NCI-H1092 treated with DMSO at 0.1 percent for 48 hours (cell line): Measurements from ENCODE around the gene IKBKE.
A peak's percentile ranks its signal among the peaks of the same experiment; 100 is the strongest.

Experiments used
- DNase-seq: peaks from one replicate; lab custom pipeline; 2025; lab: John Stamatoyannopoulos, UW

Gene IKBKE

DNA sequence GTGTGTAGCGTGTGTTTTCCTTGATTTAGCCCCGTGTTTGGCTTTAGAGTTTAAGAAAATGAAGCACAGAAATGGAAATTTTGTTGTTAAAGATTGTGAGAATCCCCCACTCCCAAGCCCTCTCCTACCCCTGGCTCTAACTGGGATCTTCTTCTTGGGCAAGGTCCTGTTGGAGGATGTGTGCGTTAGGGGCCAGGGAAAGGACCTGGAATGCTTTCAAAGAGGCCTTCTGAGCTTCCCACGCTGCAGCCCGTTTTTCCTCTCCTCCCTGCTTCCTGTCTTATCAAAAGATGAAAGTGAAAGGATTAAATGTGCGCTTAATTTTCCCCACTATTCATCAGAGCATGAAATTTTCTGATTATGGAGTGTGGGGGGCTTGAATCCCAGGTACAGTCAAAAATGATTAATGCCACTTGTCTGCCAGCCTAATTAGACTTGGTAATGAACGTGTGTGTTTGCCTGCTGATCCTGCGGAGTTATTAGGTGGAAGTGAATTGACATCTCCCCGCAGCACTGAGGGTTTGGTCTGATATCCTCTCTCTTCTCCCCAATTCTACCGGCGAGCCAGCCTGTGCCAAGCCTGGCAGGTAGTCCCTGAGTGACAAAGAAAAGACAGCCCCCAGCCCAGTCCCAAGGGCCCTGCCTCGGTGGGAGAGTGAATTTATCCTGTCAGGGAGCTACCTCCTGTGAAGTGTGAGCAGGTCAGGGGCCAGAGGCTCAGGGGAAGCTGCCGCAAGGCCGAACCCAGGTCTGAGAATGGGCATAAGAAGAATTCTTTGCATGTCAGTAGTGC is 42.0 kb downstream of the IKBKE start:
- peak; percentile 67 for DNase-seq

DNA sequence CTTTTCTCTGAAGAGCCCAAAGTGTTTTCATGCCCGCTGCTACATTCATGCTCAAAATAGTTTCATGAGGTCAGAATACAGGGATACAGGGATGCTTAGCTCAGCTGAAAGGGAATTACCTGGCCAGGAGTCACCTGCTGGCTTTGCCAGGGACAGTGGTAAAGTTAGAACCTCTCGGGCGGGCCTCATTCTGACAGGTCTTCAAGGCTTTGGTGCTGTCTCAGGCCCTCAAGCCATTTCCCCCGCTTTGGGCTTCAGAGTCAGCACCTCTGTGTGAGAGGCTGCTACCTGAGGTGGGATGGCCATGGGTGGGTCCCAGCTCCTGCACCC is 42.5 kb downstream of the IKBKE start:
- DNase-seq = no peak

DNA sequence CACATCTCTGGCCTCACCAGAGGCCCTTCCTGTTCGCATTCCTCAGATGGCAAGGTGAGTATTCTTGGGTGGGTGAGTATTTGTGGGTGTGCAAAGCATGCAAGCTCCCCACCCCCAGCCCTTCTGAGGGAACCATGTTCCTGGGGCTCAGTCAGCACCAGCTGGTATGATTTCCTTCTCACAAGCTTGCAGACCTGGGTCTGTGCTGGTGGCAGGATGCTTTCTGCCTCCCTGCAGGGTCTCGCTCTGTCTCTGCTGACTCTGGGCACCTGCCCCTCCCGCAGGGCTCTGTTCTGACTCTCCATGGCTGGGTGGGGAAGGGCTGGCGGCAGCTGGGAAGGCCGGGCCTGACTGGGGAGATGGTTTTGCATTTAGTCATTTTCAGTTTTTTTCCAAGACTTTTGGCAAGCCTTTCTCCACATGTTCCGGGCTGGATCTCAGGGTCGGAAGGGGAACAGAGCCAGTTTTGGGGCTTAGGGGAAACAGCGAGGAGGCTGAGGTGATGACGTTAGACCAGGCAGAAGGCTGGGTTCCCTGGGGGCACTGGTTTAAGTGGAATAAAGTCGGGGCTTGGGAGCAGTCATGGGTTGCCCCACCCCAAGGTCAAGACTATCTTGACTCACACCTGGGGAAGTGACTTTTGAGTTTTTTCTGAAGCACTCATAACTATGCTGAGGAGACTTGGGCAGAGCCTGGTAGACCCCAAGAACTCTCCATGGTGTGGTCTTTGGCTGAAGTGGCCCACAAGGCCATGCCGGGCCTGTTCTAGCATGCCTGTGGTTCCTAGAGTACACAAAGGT is 43.2 kb downstream of the IKBKE start:
- no peak for DNase-seq

DNA sequence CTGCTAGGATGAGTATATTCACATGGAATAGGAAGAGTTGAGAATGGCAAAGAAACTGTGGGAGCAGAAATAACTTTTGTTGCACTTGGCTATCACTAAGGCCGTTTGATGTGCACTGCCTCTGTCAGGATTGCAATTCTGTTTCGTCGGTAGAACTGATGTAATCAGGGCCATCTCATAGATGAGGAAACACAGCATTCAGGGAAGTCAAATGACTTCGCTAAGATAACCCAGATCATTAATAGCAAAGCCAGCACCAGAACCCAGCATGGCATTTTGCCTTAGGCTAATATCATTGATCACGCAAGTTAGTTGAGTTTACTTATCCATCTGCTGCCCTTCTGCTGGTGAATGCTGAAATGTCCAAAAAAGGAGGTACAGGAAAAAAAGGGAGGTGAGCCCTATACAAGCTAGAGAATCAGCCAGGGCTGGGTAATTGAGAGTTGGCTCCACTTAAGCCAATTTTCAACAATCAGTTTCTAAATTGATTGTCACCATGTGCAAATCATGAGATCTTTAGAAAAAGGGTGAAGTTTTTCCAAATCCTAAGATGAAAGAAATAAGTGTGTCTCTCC is 44.6 kb downstream of the IKBKE start:
- no peak for DNase-seq

DNA sequence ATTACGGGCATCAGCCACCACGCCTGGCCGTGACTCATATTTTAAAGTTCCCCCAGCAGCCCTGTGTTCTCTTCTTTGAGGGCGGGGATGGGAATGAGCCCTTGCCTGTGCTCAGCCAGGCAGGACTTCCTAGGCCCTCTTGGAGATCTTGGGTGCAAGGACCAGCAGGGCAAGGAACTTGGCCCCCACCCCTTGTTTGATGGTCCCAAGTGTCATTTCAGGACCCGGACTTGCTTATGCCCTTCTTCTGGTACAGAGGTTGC is 46.4 kb downstream of the IKBKE start:
- DNase-seq = no peak

DNA sequence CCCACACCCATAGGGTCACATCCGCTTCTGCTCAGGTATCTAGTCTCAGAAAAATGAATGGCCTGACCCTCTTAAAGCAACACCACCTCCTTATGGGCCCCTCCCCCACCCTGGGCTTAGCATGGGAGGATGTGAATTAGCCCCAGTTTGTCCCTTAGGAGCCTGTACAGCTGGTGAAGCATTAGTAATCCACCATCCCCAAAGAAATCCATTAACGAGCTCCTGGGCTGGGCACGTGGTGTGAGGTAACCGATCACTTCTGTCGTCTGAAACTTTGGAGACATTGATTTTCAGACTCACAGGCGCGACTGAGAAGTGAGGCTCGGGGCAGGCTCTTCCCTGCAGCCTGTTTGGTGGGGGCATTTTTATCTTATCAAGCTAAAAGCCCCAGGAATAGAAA is 47.5 kb downstream of the IKBKE start:
- no peak for DNase-seq

DNA sequence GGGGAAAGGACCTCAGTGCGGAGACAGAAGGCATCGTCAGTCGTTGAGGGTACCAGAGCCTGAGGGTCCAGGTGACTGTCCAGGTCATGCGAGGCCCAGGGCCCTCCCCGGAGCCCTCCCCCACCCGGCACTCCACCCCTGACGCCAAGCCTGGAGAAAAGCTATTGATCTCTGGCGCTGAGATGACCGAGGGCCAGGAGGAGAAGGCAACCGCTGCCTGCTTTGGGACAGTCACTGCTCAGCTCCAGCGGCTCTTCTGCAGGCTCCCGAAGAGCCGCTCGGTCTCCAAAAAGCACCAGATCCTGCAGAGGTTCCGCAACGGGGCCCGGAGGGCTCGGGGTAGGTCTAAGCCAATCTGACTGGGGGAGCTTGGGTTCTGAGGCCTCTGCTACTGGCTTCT is 47.9 kb downstream of the IKBKE start:
- no peak for DNase-seq

DNA sequence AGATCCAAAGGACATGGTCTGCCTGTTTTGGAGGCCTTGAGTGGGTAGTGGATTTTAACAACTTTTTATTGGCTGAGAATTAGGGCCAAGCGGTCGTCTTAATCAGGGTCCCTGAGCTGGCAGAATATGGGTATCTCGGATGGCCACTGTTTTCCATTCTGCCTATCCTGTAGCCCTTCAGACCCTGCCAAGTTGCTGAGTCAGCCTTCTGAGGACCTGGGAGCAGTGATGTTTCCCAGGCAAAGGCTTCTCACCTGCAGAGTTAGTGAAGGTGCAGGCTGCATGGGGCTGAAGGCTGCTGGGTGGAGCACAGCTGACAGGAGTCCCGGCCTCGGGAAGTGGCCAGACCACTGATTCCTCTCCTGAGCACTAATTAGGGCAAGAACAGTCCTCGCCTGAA is 48.5 kb downstream of the IKBKE start:
- DNase-seq = no peak

DNA sequence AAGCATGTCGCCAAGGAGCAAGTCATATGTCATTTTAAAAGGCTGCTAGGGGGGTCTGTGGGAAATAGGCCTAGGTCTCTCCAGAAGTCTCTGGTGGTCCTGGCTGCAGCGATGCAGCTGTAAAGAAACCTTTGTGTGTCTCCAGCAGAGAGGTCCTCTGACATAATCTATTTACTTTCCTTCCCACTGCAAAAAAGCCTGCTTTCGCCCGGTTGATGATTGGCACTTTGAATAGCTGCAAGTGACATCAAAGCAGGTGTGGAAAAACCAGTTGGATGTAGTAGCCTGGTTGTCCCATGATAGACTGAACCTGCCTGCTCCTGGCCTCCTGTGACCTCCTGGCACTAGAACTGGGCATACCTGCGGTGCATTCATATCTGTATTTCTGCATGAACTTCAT is 50.9 kb downstream of the IKBKE start:
- no peak for DNase-seq

DNA sequence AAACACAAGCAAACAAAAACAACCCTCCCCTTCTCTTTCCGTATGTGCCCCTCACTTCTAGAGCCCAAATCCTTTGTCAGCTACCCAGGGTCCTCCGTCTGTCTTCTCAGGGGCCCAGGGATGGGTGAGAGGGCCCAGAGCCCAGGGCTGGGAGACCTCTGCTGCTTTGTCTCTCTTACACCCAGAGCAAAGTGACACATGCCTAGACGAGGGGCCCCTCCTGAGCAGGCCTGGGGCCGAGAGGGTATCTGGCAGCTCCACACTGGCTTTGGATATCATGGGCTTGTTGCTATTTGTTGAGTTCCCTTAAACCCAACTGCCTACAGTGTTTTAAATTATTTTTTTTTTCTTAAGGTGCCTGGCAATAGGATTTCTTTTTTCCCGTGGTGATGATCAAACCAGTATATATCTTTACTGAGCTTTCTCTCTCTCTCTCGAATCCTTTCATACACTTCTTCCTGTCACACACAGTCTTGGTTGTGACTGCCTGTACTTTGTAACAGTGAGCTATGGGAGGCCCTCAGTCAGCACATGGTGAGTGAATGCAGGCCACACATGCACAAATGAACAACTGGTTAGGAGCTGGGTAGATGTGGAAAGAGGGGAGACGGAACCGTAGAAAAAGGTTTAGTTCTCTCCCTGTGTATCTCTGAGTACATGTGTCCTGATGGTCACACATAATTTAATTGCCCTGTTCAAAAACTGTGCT is 51.6 kb downstream of the IKBKE start:
- no peak for DNase-seq

DNA sequence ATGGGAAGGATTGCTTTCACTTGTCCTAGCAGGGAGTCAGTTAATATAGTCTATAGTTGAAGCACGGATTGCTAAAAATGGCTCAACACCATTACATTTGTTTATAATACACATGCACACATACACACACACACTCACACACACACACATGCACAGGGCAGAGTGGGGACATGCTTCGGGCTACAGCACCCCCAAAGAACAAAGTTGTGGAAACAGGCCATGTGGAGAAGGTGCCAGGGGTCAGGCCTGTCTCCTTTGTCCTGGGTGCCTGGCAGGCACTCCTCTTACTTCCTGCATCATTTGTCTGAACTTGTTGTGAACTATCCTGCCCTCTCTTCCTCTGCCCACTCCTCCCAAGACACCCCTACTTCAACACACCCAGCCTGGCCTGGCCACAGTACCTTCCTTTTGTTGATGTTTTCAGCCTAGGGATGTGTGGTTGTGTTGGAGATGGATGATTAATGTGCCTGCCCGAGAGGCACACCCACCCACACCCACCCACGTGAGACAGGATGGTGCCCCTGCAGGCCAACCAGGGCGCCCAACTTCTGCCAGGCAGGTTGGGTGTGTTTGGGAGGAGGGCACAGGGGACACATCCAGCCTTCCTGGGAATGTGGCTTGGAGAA is 54.6 kb downstream of the IKBKE start:
- DNase-seq = no peak

DNA sequence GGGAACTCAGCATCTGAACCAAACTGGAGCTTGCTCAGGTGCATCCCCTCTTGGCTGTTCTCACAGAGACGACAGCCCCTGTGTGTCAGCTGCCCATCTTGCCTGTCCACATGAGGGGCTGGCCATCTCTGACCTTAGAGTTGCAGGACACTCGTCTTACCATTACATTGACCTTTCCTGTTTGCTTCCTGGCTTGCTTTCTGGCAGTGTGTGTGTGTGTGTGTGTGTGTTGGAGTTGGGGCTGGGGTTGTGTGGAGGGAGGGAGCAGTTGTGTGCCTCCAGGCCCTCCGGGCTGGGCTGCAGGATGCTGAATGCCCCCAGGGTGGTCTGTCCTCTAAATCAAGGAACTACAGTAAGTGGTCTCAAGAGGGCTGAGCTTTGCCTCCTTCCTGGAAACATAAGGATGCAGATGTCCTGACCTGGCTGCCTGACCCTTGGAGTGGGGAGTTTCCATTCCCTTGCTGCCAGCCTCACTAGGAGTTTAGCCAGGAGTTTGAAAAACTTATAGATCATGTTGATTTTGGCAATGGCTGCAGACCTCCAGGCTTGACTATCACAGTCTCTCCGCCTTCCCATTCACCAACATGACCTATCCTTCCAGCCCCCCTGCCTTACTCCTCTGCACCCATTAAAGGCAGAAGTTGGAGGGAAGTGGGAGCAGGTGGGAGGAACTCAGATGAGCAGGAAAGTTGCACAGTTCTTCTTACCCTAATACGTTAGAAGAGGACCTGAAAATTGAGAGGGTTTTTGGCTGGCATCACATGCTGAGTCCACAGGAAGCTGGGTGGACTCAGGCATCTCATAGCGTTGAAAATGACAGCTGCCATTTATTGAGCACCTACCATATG is 56.0 kb downstream of the IKBKE start:
- DNase-seq = no peak

DNA sequence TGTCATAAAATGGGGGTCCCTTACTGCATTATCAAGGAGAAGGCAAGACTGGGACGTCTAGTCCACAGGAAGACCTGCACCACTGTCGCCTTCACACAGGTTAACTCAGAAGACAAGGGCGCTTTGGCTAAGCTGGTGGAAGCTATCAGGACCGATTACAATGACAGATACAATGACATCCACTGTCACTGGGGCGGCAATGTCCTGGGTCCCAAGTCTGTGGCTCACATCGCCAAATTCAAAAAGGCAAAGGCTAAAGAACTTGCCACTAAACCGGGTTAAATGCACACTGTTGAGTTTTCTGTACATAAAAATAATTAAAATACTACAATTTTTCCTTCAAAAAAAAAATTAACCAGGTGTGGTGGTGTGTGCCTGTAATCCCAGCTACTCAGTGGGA is 59.1 kb downstream of the IKBKE start:
- DNase-seq = no peak

DNA sequence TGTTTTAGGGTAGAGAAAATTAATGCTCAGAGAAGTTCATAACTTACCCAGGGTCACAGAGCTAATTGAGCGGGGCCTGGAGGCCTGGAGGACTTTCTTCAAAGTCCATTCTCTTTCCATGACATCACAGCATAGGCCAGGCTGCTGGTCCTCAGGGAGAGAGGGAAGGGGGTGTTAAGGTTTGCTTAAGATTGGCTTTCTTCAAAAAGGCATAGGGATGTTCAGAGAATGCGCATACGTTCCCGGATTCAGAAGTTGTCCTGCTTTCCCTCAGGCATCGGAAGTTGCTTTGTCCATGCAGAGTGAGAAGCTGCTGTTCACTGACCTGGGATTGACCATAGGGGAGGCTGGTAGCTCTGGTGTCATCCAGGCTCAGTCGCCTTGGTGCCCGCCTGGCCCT is 62.1 kb downstream of the IKBKE start:
- DNase-seq = no peak

DNA sequence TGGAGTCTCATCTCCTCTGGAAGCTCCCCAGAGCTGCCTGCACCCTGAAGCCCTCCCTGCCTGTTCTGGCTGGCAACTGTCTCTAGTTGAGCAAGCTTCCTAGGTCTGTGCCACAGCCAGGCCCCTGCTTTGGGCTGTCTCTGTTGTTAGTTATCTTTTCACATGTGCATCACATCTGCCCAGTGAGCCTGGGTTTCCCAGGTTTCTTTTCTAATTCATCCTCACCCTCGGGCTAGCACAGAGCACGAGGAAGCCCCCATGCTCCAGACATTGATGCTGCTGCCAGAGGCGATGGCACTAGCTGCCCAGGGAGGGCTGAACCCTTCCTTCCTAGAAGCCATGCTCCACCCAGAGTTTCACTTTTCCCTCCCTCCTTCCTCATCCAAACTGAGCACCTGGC is 64.3 kb downstream of the IKBKE start:
- no peak for DNase-seq

DNA sequence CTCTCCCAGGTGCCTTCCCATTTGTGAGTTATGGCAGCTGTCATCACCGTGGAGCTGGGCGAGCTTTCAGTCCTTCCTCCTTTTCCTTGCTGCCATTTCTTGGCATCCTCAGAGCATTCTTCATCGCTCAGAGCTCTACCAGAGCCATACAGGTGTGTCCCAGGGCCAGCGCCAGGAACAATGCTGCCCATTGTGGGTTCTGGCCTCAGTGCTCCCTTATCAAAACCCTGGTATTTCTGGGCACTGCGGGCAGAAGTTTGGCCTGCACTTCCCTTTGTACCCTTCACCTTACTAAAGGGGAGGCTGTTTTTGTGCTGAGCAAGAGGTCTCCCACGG is 65.5 kb downstream of the IKBKE start:
- no peak for DNase-seq

DNA sequence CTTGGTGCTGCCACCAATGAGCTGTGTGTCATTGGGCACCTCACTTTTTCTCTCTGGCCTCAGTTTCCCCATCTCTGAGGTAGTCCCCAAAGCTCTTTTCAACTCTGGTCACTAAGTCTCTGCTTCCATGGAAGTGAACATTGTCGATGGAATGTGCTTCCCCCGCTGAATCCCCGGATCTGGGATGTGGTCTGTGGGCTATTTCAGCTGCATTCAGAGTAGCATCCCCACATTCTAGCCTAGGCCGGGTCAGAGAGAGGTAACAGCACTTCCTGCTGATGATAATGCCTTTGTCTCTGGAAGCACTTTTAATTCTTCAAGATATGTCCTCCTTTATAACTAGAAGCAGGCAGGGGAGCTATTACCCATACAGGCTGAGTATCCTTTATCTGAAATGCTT is 66.9 kb downstream of the IKBKE start:
- DNase-seq = no peak

DNA sequence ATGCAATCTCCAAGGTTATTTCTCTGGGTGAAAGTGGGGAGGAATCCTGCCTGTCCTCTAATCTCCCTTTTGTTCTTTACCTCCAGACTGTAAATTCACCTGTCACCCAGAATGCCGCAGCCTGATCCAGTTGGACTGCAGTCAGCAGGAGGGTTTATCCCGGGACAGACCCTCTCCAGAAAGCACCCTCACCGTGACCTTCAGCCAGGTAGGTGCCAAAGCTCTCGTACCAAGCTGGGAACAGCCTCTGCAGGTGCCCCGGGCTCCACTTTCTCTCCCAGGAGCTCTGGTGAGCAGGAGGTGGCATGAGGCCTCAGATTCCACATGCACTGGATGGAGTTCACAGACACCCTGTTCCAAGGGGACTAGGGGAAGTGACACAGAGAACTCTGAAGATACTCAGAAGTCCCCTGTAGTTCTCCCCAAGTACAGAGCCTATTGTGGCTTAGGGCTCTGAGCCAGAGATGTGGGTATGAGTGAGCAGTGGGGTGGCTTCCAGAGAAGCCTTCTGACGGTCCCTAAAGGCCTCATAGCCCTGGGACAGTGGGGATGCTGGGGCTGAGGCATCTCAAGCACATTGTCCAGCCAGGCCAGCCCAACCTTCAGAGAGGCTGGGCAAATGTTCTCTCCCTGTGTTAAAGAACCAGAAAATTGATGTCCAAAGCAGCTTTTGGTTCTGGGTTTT is 68.0 kb downstream of the IKBKE start:
- no peak for DNase-seq

DNA sequence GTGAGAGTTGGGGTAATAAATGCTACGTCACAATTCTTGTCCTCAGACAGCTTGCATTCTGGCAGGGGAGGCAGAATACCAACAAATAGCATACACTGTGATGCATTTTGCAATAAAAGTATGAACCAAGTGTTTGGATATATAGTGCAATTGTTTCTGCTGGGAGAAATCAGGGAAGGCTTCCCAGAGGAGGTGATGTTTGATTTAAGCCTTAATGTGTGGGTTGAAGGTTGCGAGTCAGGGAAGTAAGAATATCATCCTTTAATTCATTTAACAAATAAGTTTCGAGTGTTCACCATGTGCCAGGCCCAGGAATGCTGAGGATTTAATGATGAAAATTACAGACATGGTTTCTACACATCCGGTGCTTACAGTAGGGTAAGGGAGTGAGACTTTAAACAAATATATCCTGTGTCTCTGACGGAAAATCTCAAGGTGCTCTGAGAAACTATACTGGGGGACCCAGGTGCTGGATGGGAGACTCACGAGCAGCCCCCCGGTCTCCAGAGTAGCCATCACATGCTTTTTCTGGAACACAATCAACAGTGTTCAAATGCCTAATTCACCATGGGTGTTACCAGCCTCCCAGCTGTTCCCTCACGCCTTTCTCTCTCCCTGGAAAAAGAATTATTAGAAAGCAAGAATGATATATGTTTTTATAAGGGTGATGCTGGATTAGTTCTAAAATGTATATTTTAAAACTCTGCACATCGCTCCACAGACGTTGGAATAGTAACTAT is 68.8 kb downstream of the IKBKE start:
- DNase-seq = no peak

DNA sequence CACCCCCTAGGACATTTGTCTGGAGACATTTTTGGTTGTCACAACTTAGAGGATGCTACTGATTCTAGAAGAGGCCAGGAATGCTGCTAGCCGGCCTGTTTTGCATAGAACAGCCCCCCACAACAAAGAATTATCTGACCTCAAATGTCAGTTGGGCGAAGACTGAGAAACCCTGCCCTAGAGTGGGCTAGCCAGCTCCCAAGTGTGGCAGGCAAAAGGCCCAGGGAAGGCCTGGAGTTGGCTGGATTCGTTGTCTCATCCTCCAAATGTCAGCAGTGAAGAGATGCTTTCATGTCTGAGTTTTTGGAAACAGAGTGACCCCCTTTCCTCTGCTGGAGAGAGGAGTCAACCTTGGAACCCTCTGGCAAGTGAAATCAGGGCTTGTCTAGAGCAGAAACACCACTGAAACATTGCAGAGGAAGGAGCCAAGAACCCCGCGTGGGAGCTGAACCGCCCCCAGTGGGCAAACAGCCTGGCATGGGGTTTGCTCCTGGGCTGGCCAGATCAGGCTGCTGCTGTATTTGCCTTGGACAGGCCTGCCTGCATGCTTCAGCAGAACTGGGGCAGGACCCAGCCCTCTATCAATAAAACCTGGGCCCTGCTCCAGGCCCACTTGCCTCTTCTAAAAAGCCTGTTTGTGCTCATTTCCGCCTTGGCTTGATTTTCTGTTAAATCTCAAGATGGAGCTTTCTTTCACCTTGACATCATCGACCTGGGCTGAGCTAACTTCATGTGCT is 69.9 kb downstream of the IKBKE start:
- peak; percentile 88 for DNase-seq
